Fibroblast of villous mesenchyme (primary cell): ENCODE measurements around the gene RIMKLA. TPM values are rescaled to one million over a fixed set of nuclear protein-coding genes. Genes with fewer than 3 reads are reported as not detected.

Experiments used
- DNase-seq: peaks from one replicate; pipeline ENCODE4 v3.0.0-alpha.2; 2010; ENCODE audit warnings: low read depth
- H3K4me3 ChIP-seq: 2 replicates; pipeline ENCODE4 v1.5.1; 2011; ENCODE audit warnings: low read depth, mild to moderate bottlenecking, low read length
- total RNA-seq: library from RNA; depleted of rRNA; stranded (reverse); fragments of >200 nt; gene quantifications from 2 replicates; pipeline ENCODE4 v1.2.3, GENCODE V29; 2012
- TF ChIP-seq, protein P1 (sequence below): IDR thresholded peaks from 2 replicates; pipeline ENCODE4 v1.5.1; 2012; ENCODE audit warnings: low read depth, mild to moderate bottlenecking, low read length; ENCODE audit not compliant: insufficient read depth

The RIMKLA gene
- total RNA-seq, 1 donor = not detected

- no peak overlapping the region for H3K4me3 ChIP-seq
- DNase-seq = no peak
- TF ChIP-seq, protein P1, sequence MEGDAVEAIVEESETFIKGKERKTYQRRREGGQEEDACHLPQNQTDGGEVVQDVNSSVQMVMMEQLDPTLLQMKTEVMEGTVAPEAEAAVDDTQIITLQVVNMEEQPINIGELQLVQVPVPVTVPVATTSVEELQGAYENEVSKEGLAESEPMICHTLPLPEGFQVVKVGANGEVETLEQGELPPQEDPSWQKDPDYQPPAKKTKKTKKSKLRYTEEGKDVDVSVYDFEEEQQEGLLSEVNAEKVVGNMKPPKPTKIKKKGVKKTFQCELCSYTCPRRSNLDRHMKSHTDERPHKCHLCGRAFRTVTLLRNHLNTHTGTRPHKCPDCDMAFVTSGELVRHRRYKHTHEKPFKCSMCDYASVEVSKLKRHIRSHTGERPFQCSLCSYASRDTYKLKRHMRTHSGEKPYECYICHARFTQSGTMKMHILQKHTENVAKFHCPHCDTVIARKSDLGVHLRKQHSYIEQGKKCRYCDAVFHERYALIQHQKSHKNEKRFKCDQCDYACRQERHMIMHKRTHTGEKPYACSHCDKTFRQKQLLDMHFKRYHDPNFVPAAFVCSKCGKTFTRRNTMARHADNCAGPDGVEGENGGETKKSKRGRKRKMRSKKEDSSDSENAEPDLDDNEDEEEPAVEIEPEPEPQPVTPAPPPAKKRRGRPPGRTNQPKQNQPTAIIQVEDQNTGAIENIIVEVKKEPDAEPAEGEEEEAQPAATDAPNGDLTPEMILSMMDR = no peak
These were observed 11.7 kb downstream of the RIMKLA start for GRCh38 chr1:42392255-42392654.

DNA sequence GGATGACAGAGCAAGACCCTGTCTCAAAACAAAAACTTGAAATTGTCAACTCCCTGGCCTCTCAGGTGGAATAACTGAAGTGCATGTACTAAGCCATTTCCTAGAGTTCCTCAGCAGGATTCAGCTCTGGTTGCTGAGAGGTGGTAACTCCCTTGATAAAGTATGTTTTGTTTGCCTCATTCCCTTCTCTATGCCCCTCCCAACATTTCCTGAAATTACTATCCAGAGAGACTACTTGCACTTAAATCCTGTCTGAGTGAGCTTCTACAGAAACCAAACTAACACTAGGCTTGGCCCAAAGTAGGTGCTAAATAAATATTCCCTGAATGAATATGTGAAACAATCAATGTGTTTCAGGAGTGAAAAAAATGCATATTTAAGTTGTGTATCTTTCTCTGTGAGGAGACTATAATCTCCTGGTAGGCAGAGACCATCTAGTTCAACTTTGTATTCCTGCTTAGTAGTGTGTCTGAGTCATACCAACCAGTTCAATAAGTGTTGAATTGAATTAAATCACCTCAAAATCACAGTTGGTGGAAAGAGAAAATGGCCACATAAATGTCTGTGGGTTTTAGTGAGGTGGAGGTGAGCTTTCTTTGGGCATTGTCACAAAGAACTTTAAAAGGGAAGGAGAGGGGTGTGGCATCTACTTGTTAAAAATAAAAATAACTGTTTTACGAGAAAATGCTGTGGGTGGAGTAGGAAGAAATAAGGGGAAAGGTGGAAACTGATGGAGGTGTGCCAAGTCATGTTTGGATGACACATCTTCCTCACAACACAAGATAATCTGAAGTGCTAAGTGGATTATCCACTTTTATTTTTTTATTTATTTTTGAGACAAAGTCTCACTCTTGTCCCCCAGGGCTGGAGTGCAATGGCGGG lies 12.6 kb downstream of the RIMKLA start:
- H3K4me3 ChIP-seq = no peak overlapping the region
- TF ChIP-seq, protein P1 = no peak
- no peak for DNase-seq

GRCh38 chr1:42399315-42400100 lies 18.9 kb downstream of the RIMKLA start:
- TF ChIP-seq, protein P1 = no peak
- no peak overlapping the region for H3K4me3 ChIP-seq
- DNase-seq = no peak

DNA sequence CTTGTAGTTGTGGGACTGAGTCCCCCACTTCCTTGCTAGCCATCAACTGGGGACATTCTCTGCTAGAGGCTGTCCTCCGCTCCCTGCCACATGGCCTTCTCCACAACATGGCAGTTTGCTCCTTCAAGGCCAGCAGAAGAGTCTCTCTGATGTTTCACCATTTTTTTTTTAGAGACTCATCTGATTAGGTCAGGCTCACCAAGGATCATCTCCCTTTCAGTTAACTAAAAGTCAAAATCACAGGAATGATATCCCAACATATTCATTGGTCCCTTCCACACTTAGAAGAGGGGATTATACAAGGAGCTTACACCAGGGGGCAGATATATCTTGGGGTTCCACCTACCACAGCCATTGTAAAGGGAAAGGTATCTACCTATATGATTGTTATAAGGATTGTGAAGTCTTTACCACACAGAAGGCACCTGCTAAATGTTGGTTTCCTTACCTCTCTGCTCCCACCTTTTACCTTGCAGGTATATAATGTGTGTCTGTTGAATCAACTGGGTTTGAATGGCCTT lies 23.3 kb downstream of the RIMKLA start:
- DNase-seq = no peak
- H3K4me3 ChIP-seq = no peak overlapping the region
- TF ChIP-seq, protein P1 = no peak

GRCh38 chr1:42414551-42415496 lies 34.2 kb downstream of the RIMKLA start:
- no peak for DNase-seq
- TF ChIP-seq, protein P1 = no peak
- H3K4me3 ChIP-seq = no peak overlapping the region

GRCh38 chr1:42417166-42417565 lies 36.6 kb downstream of the RIMKLA start:
- no peak overlapping the region for H3K4me3 ChIP-seq
- TF ChIP-seq, protein P1 = no peak
- no peak for DNase-seq
